Measurements from ENCODE around the gene SPCS3. TPM values are rescaled to one million over a fixed set of nuclear protein-coding genes. Genes with fewer than 3 reads are reported as not detected.

The SPCS3 gene
- total RNA-seq, 2 donors from 2014 or later: 79.1 to 87.2 TPM

DNA sequence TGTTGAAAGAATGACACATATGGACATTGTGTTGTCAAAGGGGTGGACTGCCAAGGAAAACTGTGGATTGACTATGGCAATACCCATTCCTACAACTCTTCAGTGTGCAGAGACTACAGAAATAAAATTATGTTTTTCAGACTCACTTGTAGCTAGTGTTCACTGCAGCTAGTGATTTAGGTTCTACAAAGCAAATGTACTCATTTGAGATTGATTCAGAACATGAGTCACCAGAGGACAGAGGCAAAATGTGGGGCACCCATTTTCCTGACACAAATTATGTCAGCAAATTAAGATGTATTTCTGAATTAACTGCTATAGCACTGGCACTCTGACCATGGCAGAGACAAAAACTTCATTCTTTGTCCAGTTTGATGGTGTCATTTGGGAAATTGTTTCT is 40.7 kb downstream of the SPCS3 start:
- DNase-seq (no peak), ATAC-seq (no peak)
- no peaks in the 10 kb centered on the region for H3K27me3 ChIP-seq
- H3K36me3 ChIP-seq (replicated peaks in 1 of 2; ENCODE audit: insufficient read depth in 1 of 2, low read depth in 2 of 2): no peaks in the 10 kb centered on the region
- no peak for TF ChIP-seq POLR2A (IDR thresholded peaks at IDR 0.05)
- TF ChIP-seq, protein P1, sequence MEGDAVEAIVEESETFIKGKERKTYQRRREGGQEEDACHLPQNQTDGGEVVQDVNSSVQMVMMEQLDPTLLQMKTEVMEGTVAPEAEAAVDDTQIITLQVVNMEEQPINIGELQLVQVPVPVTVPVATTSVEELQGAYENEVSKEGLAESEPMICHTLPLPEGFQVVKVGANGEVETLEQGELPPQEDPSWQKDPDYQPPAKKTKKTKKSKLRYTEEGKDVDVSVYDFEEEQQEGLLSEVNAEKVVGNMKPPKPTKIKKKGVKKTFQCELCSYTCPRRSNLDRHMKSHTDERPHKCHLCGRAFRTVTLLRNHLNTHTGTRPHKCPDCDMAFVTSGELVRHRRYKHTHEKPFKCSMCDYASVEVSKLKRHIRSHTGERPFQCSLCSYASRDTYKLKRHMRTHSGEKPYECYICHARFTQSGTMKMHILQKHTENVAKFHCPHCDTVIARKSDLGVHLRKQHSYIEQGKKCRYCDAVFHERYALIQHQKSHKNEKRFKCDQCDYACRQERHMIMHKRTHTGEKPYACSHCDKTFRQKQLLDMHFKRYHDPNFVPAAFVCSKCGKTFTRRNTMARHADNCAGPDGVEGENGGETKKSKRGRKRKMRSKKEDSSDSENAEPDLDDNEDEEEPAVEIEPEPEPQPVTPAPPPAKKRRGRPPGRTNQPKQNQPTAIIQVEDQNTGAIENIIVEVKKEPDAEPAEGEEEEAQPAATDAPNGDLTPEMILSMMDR (IDR thresholded peaks at IDR 0.05): no peak
- no peak overlapping the region for H3K27ac ChIP-seq
- intact Hi-C loops (cut with DNase I): no loop called here
- no peak overlapping the region for H3K4me3 ChIP-seq
- no peaks in the 10 kb centered on the region for H3K4me1 ChIP-seq
- H3K9me3 ChIP-seq: no peaks in the 10 kb centered on the region

DNA sequence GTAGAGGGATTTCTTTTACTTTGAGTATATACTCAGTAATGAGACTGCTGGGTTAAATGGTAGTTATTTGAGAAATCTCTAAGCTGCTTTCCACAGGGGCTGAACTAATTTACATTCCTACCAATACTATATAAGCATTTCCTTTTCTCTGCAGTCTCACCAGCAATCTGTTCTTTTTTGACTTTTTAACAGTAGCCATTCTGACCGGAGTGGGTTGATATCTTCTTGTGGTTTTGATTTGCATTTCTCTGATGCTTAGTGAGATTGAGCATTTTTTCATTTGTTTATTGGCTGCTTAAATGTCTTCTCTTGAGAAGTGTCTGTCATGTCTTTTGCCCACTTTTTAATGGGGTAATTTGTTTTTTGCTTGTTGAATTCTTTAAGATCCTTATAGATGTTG is 43.3 kb downstream of the SPCS3 start:
- 69 to 84% methylated on average over 1 of the region's 1 CpG for WGBS, 2 donors

DNA sequence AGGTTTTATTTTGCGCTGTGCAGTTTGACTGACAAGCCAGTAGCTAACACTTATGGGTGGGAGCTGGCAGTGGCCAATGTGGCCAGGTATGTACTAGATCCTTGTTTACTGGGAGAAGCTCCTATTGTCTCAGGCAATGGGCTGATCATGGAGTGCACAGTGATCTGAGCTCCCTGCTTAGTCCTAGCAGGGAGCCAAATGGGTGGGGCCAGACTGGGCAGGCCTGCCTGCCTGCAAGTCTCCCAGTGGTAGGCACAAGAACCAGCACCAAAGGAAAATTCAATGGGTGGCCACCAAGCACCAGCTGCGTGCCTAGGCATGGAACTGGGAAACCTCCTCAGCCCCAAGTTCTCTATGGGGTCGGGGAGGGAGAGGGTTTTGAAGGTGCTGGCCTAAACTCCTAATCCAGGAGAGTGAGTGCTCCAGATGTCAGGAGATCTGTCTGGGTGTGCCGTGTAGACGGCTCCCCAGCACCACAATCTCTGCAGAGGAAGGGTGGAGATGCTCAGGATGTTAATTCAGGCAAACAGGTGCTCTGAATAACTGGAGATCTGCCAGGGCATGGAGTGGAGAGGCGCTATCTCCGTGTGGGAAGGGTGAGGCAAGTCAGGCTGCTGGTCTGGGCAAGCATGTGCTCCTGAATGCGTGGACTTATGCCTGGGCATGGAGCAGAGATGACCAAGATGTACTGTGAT is 48.2 kb downstream of the SPCS3 start:
- 83 to 98% methylated on average over 7 to 8 of the region's 8 CpGs for WGBS, 2 donors
- Histone ChIP-seq H3K4me1 (no peaks in the 10 kb centered on the region), H3K27ac (no peak overlapping the region), H3K36me3 (replicated peaks in 1 of 2; ENCODE audit: insufficient read depth in 1 of 2, low read depth in 2 of 2) (no peaks in the 10 kb centered on the region), H3K4me3 (no peak overlapping the region), H3K9me3 (no peaks in the 10 kb centered on the region), H3K27me3 (no peaks in the 10 kb centered on the region)
- TF ChIP-seq, protein P1 (IDR thresholded peaks at IDR 0.05): no peak
- TF ChIP-seq POLR2A (IDR thresholded peaks at IDR 0.05): no peak
- no peak for DNase-seq
- no peak for ATAC-seq
- intact Hi-C loops (cut with DNase I): no loop called here

More for the DNA sequence above, 43.3 kb downstream of the SPCS3 start:
- no peak overlapping the region for H3K4me3 ChIP-seq
- no peak for TF ChIP-seq POLR2A (IDR thresholded peaks at IDR 0.05)
- TF ChIP-seq, protein P1 (IDR thresholded peaks at IDR 0.05): no peak
- no peak overlapping the region for H3K27ac ChIP-seq
- no peaks in the 10 kb centered on the region for H3K4me1 ChIP-seq
- H3K27me3 ChIP-seq: no peaks in the 10 kb centered on the region
- ATAC-seq (no peak), DNase-seq (no peak)
- H3K9me3 ChIP-seq: no peaks in the 10 kb centered on the region
- intact Hi-C loops (cut with DNase I): no loop called here
- no peaks in the 10 kb centered on the region for H3K36me3 ChIP-seq (replicated peaks in 1 of 2; ENCODE audit: insufficient read depth in 1 of 2, low read depth in 2 of 2)

DNA sequence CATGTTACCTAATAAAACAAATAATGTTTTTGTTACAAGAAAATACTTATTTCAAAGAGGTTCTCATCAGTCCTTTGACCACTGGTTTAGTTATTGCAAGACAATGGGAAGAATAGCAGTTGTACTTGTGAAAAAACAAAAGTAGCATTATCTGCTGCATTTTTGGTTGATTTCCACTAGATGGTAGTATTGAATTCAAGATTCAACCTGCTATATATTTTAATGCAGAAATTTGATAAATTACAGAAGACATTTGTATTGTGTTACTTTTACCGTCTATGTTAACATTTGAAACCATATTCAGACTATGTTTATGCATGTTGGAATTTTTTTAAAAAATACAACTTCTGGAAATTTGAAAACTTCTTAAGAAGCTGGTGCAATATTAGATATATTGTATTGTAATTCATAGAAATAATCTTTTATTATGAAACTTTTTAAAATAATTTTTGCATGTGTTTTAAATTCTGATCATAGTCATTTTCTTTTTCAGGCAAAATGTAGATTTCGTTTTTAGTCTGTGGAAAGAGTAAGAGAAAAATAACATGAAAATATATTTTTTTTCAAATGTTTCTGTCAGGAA is 56.4 kb downstream of the SPCS3 start:
- no peaks in the 10 kb centered on the region for H3K27me3 ChIP-seq
- ATAC-seq (no peak), DNase-seq (no peak)
- no peak overlapping the region for H3K27ac ChIP-seq
- 6 to 8% methylated on average over 2 of the region's 2 CpGs for WGBS, 2 donors
- no peaks in the 10 kb centered on the region for H3K36me3 ChIP-seq (replicated peaks in 1 of 2; ENCODE audit: insufficient read depth in 1 of 2, low read depth in 2 of 2)
- TF ChIP-seq, protein P1 (IDR thresholded peaks at IDR 0.05): peak in 6 of 7 experiments; percentile 16 to 34 (median 30)
- no peak for TF ChIP-seq POLR2A (IDR thresholded peaks at IDR 0.05)
- intact Hi-C loops (cut with DNase I): no loop called here
- no peak overlapping the region for H3K4me3 ChIP-seq
- no peaks in the 10 kb centered on the region for H3K9me3 ChIP-seq
- H3K4me1 ChIP-seq: no peaks in the 10 kb centered on the region

DNA sequence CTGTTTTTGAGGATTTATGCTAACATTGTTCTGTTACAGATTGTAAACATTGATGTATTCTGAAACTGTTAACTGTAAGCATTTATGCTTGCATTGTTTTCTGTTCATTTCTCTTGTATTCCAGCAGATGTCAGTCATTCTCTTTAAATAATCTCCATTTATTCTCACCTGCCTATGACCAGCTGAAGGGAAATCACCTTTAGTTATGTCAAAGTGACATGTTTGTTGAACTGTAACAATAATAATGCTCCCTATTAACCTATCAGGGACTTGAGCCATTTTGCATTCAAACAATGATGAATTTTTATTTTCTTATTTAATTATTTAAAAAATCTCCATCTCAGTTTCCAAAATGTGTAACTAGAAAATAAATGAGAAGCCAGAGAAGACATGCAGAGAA is 58.0 kb downstream of the SPCS3 start:
- TF ChIP-seq, protein P1 (IDR thresholded peaks at IDR 0.05): peak in 4 of 7 experiments; percentile 8 to 31 (median 18)
- no peak for TF ChIP-seq POLR2A (IDR thresholded peaks at IDR 0.05)
- Histone ChIP-seq H3K27me3 (no peaks in the 10 kb centered on the region), H3K4me1 (no peaks in the 10 kb centered on the region), H3K4me3 (no peak overlapping the region), H3K9me3 (no peaks in the 10 kb centered on the region), H3K36me3 (replicated peaks in 1 of 2; ENCODE audit: insufficient read depth in 1 of 2, low read depth in 2 of 2) (no peaks in the 10 kb centered on the region), H3K27ac (no peak overlapping the region)
- DNase-seq (no peak), ATAC-seq (no peak)
- intact Hi-C loops (cut with DNase I): no loop called here
